ENCODE data around the gene TMEM218.

Gene TMEM218

DNA sequence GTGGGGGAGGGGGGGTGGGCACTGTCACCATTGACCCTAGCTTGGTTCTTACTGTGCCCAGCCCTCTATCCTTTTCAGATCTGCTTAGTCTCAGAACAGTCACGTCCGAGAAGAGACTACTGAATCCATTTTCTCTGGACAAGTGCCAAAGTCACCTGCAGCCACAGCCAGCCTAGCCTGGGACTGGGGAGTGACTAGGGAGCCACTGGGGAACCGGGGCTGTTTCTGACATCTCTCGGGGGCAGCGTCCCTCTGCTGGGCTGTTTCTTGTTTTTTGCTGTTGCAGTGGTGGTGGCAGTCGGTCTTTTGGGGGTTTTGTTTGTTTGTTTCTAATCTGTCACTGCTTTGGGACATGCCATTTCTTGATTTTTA, 39.6 kb downstream of the TMEM218 start:
- Histone ChIP-seq H3K9ac (ENCODE audit: low read depth in 1 of 2, low read length in 2 of 2) (no peak overlapping the region), H3K4me3 (ENCODE audit: low read length in 2 of 2) (no peak overlapping the region), H3K9me3 (ENCODE audit: control insufficient read depth in 2 of 2, low read length in 2 of 2) (no peaks in the 10 kb centered on the region), H3K27me3 (ENCODE audit: control insufficient read depth in 2 of 2, insufficient read depth in 2 of 2, low read length in 2 of 2) (no peaks in the 10 kb centered on the region), H3K4me1 (ENCODE audit: control insufficient read depth in 2 of 2, insufficient read depth in 2 of 2, low read length in 2 of 2) (peaks cover 4 to 5% of the 10 kb centered on the region in 2 donors), H3K36me3 (ENCODE audit: control insufficient read depth in 2 of 2, insufficient read depth in 2 of 2, low read length in 2 of 2) (no peaks in the 10 kb centered on the region), H3K27ac (ENCODE audit: low read depth in 2 of 2, low read length in 2 of 2) (peak overlapping the region; percentile 9 to 28)

DNA sequence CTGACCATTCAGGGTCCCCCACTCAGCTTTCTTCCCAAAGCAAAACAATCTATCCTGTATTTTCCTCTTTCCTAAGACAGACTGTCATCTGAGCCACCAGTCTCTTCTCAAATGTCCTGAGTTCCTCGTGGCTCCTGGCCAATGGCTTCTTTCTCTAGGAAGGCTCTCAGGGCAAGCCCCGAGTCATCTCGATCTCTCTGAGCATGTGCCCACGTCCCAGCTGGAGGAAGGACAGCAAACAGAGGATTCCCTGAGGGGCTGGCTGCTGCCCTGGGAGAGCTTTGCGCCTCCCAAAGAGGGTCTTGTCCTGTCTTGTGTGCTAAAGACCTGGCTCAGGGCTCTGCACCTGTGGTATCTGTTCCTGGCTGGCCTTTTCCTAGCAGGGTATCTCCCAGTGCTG, 40.0 kb downstream of the TMEM218 start:
- no peaks in the 10 kb centered on the region for H3K27me3 ChIP-seq (ENCODE audit: control insufficient read depth in 2 of 2, insufficient read depth in 2 of 2, low read length in 2 of 2)
- no peak overlapping the region for H3K4me3 ChIP-seq (ENCODE audit: low read length in 2 of 2)
- peaks cover 4 to 5% of the 10 kb centered on the region in 2 donors for H3K4me1 ChIP-seq (ENCODE audit: control insufficient read depth in 2 of 2, insufficient read depth in 2 of 2, low read length in 2 of 2)
- H3K9me3 ChIP-seq (ENCODE audit: control insufficient read depth in 2 of 2, low read length in 2 of 2), result no peaks in the 10 kb centered on the region
- no peaks in the 10 kb centered on the region for H3K36me3 ChIP-seq (ENCODE audit: control insufficient read depth in 2 of 2, insufficient read depth in 2 of 2, low read length in 2 of 2)
- H3K9ac ChIP-seq (ENCODE audit: low read depth in 1 of 2, low read length in 2 of 2), result no peak overlapping the region
- H3K27ac ChIP-seq (ENCODE audit: low read depth in 2 of 2, low read length in 2 of 2), result peak overlapping the region; percentile 55 to 65

- Histone ChIP-seq H3K27ac (ENCODE audit: low read depth in 2 of 2, low read length in 2 of 2) (peak overlapping the region; percentile 55 to 65), H3K9me3 (ENCODE audit: control insufficient read depth in 2 of 2, low read length in 2 of 2) (no peaks in the 10 kb centered on the region), H3K4me3 (ENCODE audit: low read length in 2 of 2) (no peak overlapping the region), H3K9ac (ENCODE audit: low read depth in 1 of 2, low read length in 2 of 2) (no peak overlapping the region), H3K4me1 (ENCODE audit: control insufficient read depth in 2 of 2, insufficient read depth in 2 of 2, low read length in 2 of 2) (peaks cover 4 to 5% of the 10 kb centered on the region in 2 donors), H3K36me3 (ENCODE audit: control insufficient read depth in 2 of 2, insufficient read depth in 2 of 2, low read length in 2 of 2) (no peaks in the 10 kb centered on the region), H3K27me3 (ENCODE audit: control insufficient read depth in 2 of 2, insufficient read depth in 2 of 2, low read length in 2 of 2) (no peaks in the 10 kb centered on the region)
These were observed 40.6 kb downstream of the TMEM218 start for GRCh38 chr11:125070699-125071254.

DNA sequence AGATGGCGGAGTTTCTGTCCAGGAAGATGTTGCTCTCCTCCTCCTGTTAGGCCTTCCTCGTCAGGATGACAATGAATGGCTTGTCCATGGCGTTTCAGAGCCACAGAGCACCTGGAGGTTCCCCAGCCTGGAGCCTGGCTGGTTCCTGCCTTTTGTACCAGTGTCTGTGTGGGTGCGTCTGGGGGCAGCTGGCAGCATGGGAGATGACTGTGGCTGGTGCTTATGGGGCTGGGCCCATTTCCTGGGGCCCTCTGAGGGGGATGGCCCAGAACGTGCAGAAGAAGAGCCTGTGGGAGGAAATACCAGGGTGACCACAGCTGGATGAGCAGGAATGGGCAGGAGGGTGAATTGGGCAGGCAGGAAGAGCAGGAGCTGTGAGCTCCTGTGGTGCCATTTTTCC, 41.6 kb downstream of the TMEM218 start:
- H3K27me3 ChIP-seq (ENCODE audit: control insufficient read depth in 2 of 2, insufficient read depth in 2 of 2, low read length in 2 of 2), result peaks cover 0 to 5% of the 10 kb centered on the region in 2 donors

DNA sequence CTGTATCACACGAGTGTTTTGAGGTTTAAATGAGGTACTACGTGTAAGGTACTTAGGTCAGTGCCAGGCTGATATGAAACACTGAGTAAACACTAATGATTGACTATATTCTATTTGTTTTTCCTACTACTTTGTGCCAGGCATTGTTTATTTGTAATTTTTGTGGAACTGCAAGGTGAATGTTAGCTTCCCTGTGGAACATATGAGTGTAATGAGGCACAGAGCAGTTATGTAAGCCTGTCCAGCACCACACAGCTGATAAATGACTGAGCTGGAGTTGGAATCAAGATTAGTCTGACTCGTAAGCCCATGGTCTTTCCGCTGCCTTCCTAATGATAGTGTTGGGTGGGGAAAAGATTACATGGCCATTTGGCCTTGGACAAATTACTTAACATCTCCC, 42.4 kb downstream of the TMEM218 start:
- Histone ChIP-seq H3K27me3 (ENCODE audit: control insufficient read depth in 2 of 2, insufficient read depth in 2 of 2, low read length in 2 of 2) (peaks cover 4 to 9% of the 10 kb centered on the region in 2 donors), H3K4me3 (ENCODE audit: low read length in 2 of 2) (no peak overlapping the region), H3K36me3 (ENCODE audit: control insufficient read depth in 2 of 2, insufficient read depth in 2 of 2, low read length in 2 of 2) (no peaks in the 10 kb centered on the region), H3K4me1 (ENCODE audit: control insufficient read depth in 2 of 2, insufficient read depth in 2 of 2, low read length in 2 of 2) (peaks cover 4 to 5% of the 10 kb centered on the region in 2 donors), H3K9ac (ENCODE audit: low read depth in 1 of 2, low read length in 2 of 2) (no peak overlapping the region), H3K9me3 (ENCODE audit: control insufficient read depth in 2 of 2, low read length in 2 of 2) (no peaks in the 10 kb centered on the region), H3K27ac (ENCODE audit: low read depth in 2 of 2, low read length in 2 of 2) (no peak overlapping the region)

More for the DNA sequence above, 41.6 kb downstream of the TMEM218 start:
- no peaks in the 10 kb centered on the region for H3K36me3 ChIP-seq (ENCODE audit: control insufficient read depth in 2 of 2, insufficient read depth in 2 of 2, low read length in 2 of 2)
- peak overlapping the region; percentile 53 to 56 for H3K27ac ChIP-seq (ENCODE audit: low read depth in 2 of 2, low read length in 2 of 2)
- no peak overlapping the region for H3K4me3 ChIP-seq (ENCODE audit: low read length in 2 of 2)
- H3K9me3 ChIP-seq (ENCODE audit: control insufficient read depth in 2 of 2, low read length in 2 of 2), result no peaks in the 10 kb centered on the region
- peaks cover 4 to 5% of the 10 kb centered on the region in 2 donors for H3K4me1 ChIP-seq (ENCODE audit: control insufficient read depth in 2 of 2, insufficient read depth in 2 of 2, low read length in 2 of 2)
- peak overlapping the region in 1 of 2 donors; percentile 2 for H3K9ac ChIP-seq (ENCODE audit: low read depth in 1 of 2, low read length in 2 of 2)

DNA sequence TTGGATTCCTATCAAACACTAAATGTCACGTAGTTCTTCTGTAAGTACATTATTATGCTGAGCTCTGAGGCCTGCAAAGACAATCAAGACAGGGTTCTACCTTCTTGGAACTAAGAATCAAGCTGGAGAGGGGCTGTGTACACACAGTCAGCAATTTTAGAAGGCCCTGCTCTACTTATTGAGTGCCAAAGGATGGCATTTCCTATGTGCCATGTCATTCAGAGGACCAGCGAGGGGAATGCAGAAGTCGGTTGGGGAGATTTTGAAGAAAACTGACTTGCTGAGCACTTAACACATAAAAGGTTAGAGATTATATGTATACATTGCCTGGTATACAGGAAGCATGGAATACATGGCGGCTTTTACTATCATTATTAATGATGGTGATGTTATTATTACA, 43.1 kb downstream of the TMEM218 start:
- H3K4me3 ChIP-seq (ENCODE audit: low read length in 2 of 2), result no peak overlapping the region
- H3K27me3 ChIP-seq (ENCODE audit: control insufficient read depth in 2 of 2, insufficient read depth in 2 of 2, low read length in 2 of 2), result peaks cover 10 to 15% of the 10 kb centered on the region in 2 donors
- peaks cover 9 to 10% of the 10 kb centered on the region in 2 donors for H3K4me1 ChIP-seq (ENCODE audit: control insufficient read depth in 2 of 2, insufficient read depth in 2 of 2, low read length in 2 of 2)
- H3K27ac ChIP-seq (ENCODE audit: low read depth in 2 of 2, low read length in 2 of 2), result no peak overlapping the region
- no peak overlapping the region for H3K9ac ChIP-seq (ENCODE audit: low read depth in 1 of 2, low read length in 2 of 2)
- no peaks in the 10 kb centered on the region for H3K9me3 ChIP-seq (ENCODE audit: control insufficient read depth in 2 of 2, low read length in 2 of 2)
- H3K36me3 ChIP-seq (ENCODE audit: control insufficient read depth in 2 of 2, insufficient read depth in 2 of 2, low read length in 2 of 2), result no peaks in the 10 kb centered on the region

GRCh38 chr11:125064070-125064469, 47.4 kb downstream of the TMEM218 start:
- Histone ChIP-seq H3K36me3 (ENCODE audit: control insufficient read depth in 2 of 2, insufficient read depth in 2 of 2, low read length in 2 of 2) (no peaks in the 10 kb centered on the region), H3K4me1 (ENCODE audit: control insufficient read depth in 2 of 2, insufficient read depth in 2 of 2, low read length in 2 of 2) (peaks cover 5 to 7% of the 10 kb centered on the region in 2 donors), H3K27ac (ENCODE audit: low read depth in 2 of 2, low read length in 2 of 2) (peak overlapping the region in 1 of 2 donors; percentile 53), H3K9me3 (ENCODE audit: control insufficient read depth in 2 of 2, low read length in 2 of 2) (no peaks in the 10 kb centered on the region), H3K4me3 (ENCODE audit: low read length in 2 of 2) (peak overlapping the region in 1 of 2 donors; percentile 79), H3K27me3 (ENCODE audit: control insufficient read depth in 2 of 2, insufficient read depth in 2 of 2, low read length in 2 of 2) (peaks cover 15 to 19% of the 10 kb centered on the region in 2 donors), H3K9ac (ENCODE audit: low read depth in 1 of 2, low read length in 2 of 2) (no peak overlapping the region)

DNA sequence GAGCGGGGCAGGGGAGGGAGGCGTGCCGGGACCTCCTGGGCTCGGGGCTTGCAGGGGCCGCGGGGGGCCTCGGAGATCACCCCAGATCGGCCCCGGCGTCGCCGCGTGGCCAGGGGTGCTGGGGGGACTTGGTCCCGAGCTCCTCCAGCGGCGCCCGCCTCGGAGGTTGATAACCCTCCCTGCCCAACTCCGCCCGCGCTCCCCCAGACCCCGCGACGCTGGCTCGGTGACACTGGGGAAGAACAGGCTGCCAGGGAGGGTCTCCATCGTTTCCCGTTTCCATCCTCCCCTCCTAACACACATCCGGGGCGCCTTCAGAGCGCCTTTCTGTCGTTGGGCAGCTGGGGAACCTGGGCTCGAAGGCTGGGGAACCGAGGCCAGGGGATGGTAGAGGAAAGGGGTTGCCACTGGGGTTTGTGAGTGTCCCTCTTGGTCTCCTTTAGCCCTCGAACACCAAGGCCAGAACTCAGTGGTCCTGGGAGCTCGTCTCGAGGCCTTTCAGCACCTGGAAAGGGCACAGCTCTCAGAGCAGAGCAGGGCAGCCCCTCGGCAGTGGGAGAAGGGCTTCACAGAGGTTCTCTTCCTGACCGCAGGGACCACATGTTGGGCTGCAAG, 47.9 kb downstream of the TMEM218 start:
- H3K27ac ChIP-seq (ENCODE audit: low read depth in 2 of 2, low read length in 2 of 2), result peak overlapping the region; percentile 27 to 53
- peaks cover 15 to 19% of the 10 kb centered on the region in 2 donors for H3K27me3 ChIP-seq (ENCODE audit: control insufficient read depth in 2 of 2, insufficient read depth in 2 of 2, low read length in 2 of 2)
- H3K9me3 ChIP-seq (ENCODE audit: control insufficient read depth in 2 of 2, low read length in 2 of 2), result no peaks in the 10 kb centered on the region
- H3K4me1 ChIP-seq (ENCODE audit: control insufficient read depth in 2 of 2, insufficient read depth in 2 of 2, low read length in 2 of 2), result peaks cover 5 to 7% of the 10 kb centered on the region in 2 donors
- H3K4me3 ChIP-seq (ENCODE audit: low read length in 2 of 2), result peak overlapping the region; percentile 73 to 79
- H3K9ac ChIP-seq (ENCODE audit: low read depth in 1 of 2, low read length in 2 of 2), result peak overlapping the region in 1 of 2 donors; percentile 70
- H3K36me3 ChIP-seq (ENCODE audit: control insufficient read depth in 2 of 2, insufficient read depth in 2 of 2, low read length in 2 of 2), result no peaks in the 10 kb centered on the region

DNA sequence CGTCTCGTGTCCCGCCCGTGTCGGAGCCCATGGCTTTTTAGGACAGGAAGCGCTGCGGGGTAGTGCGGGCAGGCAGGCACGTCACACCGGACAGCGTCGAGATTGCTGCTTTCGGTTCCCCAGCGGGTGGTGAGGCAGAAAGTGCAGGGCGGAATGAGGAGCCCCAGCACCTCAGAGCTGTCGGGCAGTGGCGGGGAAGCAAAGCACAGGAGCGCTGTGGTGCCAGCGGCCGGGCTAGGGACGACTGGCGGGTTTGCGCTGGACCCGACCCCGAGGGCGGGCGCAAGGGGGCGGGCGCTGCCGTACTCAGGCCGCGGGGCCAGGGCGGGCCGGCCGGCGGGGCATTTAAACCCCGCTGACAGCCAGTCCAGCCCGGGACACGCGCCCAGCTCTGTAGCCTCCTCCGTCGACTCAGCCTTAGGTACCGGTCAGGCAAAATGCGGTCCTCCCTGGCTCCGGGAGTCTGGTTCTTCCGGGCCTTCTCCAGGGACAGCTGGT, 48.4 kb downstream of the TMEM218 start, which contains the start of gene SLC37A2:
Gene SLC37A2, plus strand, starts transcription at position 375 of the 498 bp plus-strand sequence. Its CDS starts 63 bp downstream, at position 438.
- Histone ChIP-seq H3K4me3 (ENCODE audit: low read length in 2 of 2) (peak within 1 kb of the TSS; percentile 73 to 79), H3K4me1 (ENCODE audit: control insufficient read depth in 2 of 2, insufficient read depth in 2 of 2, low read length in 2 of 2) (peaks cover 5 to 7% of the 10 kb centered on the region in 2 donors), H3K9me3 (ENCODE audit: control insufficient read depth in 2 of 2, low read length in 2 of 2) (no peaks in the 10 kb centered on the region), H3K9ac (ENCODE audit: low read depth in 1 of 2, low read length in 2 of 2) (peak within 1 kb of the TSS in 1 of 2 donors; percentile 70), H3K27ac (ENCODE audit: low read depth in 2 of 2, low read length in 2 of 2) (peak within 1 kb of the TSS; percentile 27 to 53), H3K27me3 (ENCODE audit: control insufficient read depth in 2 of 2, insufficient read depth in 2 of 2, low read length in 2 of 2) (peaks cover 15 to 19% of the 10 kb centered on the region in 2 donors), H3K36me3 (ENCODE audit: control insufficient read depth in 2 of 2, insufficient read depth in 2 of 2, low read length in 2 of 2) (no peaks in the 10 kb centered on the region)

DNA sequence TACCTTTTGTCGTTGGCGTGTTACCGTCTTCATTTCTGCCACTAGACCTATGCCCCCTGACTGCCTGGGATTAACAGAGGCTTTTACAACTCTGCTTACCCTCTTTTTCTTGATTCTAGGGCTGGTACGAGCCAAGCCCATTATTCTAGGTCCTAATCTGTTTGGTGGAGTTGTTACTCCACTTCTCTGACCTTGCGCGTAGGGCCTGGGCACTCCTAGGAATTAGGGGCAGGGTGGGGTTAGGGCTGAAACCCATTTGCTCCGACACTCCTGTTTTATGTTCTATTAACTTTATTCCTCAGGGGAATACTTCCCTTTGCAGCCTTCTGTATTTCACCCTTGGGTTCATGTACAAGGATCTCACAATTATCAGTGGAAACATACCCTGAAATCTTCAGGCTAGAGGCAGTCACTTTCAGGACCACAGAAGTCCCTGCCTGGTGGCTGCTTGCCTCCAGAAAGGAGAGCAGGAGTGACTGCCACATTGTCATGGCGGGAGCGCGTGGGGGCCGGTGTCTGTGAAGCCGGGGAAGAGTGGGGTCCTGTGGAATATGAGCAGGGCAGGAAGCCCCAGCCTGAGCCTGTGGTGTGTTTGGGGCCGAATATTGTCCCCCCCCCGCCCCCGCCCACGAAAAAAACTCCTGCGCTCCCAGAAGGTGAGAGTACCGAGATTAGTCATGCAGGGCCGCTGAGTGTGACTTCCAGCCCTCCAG, 49.1 kb downstream of the TMEM218 start:
- peak overlapping the region in 1 of 2 donors; percentile 70 for H3K9ac ChIP-seq (ENCODE audit: low read depth in 1 of 2, low read length in 2 of 2)
- peaks cover 15 to 19% of the 10 kb centered on the region in 2 donors for H3K27me3 ChIP-seq (ENCODE audit: control insufficient read depth in 2 of 2, insufficient read depth in 2 of 2, low read length in 2 of 2)
- no peaks in the 10 kb centered on the region for H3K9me3 ChIP-seq (ENCODE audit: control insufficient read depth in 2 of 2, low read length in 2 of 2)
- H3K27ac ChIP-seq (ENCODE audit: low read depth in 2 of 2, low read length in 2 of 2), result peak overlapping the region; percentile 27 to 53
- peaks cover 5 to 7% of the 10 kb centered on the region in 2 donors for H3K4me1 ChIP-seq (ENCODE audit: control insufficient read depth in 2 of 2, insufficient read depth in 2 of 2, low read length in 2 of 2)
- H3K4me3 ChIP-seq (ENCODE audit: low read length in 2 of 2), result peak overlapping the region; percentile 73 to 79
- no peaks in the 10 kb centered on the region for H3K36me3 ChIP-seq (ENCODE audit: control insufficient read depth in 2 of 2, insufficient read depth in 2 of 2, low read length in 2 of 2)

Measured in mucosa of rectum (tissue), 2 donors.